NCI-H2029 (cell line): ENCODE results near the gene UBL3.

ENCODE experiments used
- DNase-seq: peaks from one replicate; lab custom pipeline; 2025; lab: John Stamatoyannopoulos, UW

Gene UBL3

GRCh38 chr13:29808264-29808663 lies 42.2 kb downstream of the UBL3 start:
- no peak for DNase-seq

GRCh38 chr13:29805994-29806979 lies 44.1 kb downstream of the UBL3 start:
- DNase-seq: no peak

- DNase-seq: no peak
These were observed 47.2 kb downstream of the UBL3 start for GRCh38 chr13:29803221-29803620.

GRCh38 chr13:29802621-29803020 lies 47.8 kb downstream of the UBL3 start:
- DNase-seq: no peak

- DNase-seq: no peak
These were observed 48.6 kb downstream of the UBL3 start for GRCh38 chr13:29801737-29802305.

- no peak for DNase-seq
These were observed 49.3 kb downstream of the UBL3 start for GRCh38 chr13:29801102-29801501.

GRCh38 chr13:29800687-29801086 lies 49.7 kb downstream of the UBL3 start:
- no peak for DNase-seq

- DNase-seq: no peak
These were observed 51.4 kb downstream of the UBL3 start for GRCh38 chr13:29799041-29799440.

GRCh38 chr13:29791997-29792780 lies 58.2 kb downstream of the UBL3 start:
- DNase-seq: no peak

GRCh38 chr13:29791508-29791907 lies 58.9 kb downstream of the UBL3 start:
- DNase-seq: no peak

- no peak for DNase-seq
These were observed 63.7 kb downstream of the UBL3 start for GRCh38 chr13:29786698-29787097.

GRCh38 chr13:29785978-29786377 lies 64.4 kb downstream of the UBL3 start:
- DNase-seq: no peak

GRCh38 chr13:29782798-29783197 lies 67.6 kb downstream of the UBL3 start:
- DNase-seq: no peak

GRCh38 chr13:29774830-29775229 lies 75.6 kb downstream of the UBL3 start:
- DNase-seq: no peak

GRCh38 chr13:29771247-29771646 lies 79.2 kb downstream of the UBL3 start:
- no peak for DNase-seq

- no peak for DNase-seq
These were observed 83.4 kb downstream of the UBL3 start for GRCh38 chr13:29767006-29767405.

GRCh38 chr13:29763436-29764180 lies 86.8 kb downstream of the UBL3 start:
- no peak for DNase-seq

GRCh38 chr13:29761815-29762214 lies 88.6 kb downstream of the UBL3 start:
- DNase-seq: no peak

GRCh38 chr13:29761160-29761559 lies 89.3 kb downstream of the UBL3 start:
- DNase-seq: no peak

GRCh38 chr13:29760544-29760943 lies 89.9 kb downstream of the UBL3 start:
- DNase-seq: no peak

GRCh38 chr13:29758531-29759114 lies 91.8 kb downstream of the UBL3 start:
- no peak for DNase-seq

GRCh38 chr13:29756506-29756905 lies 93.9 kb downstream of the UBL3 start:
- DNase-seq: no peak
